ENCODE measurements around the gene IL17REL. TPM values are rescaled to one million over a fixed set of nuclear protein-coding genes. Genes with fewer than 3 reads are reported as not detected.
A peak's percentile ranks its signal among the peaks of the same experiment; 100 is the strongest.
"Not testable (repeated sequence)": the region's sequence is repeated elsewhere in the genome, so short reads cannot be mapped to it uniquely, and the experiment has no call there.

The IL17REL gene
- total RNA-seq, 1 experiment from 2014 or later, result not detected

GRCh38 chr22:49948116-49948957 lies 64.2 kb downstream of the IL17REL start:
- Histone ChIP-seq H3K36me3 (ENCODE audit: control insufficient read depth, insufficient read depth, low read length) (no peaks in the 10 kb centered on the region), H3K9me3 (no peaks in the 10 kb centered on the region), H3K27me3 (replicated peaks; ENCODE audit: control insufficient read depth, insufficient read depth, low read length) (no peaks in the 10 kb centered on the region), H3K4me3 (ENCODE audit: low read depth, low read length) (no peak overlapping the region), H3K4me1 (peaks cover 72% of the 10 kb centered on the region)
- peaks cover 8% of the 10 kb centered on the region for H3K36me3 Mint-ChIP-seq (ENCODE audit: insufficient read depth, unreplicated experiment)
- POLR2A ChIA-PET, result no interaction called here
- H3K9me3 Mint-ChIP-seq (ENCODE audit: unreplicated experiment), result no peaks in the 10 kb centered on the region
- peaks cover 8% of the 10 kb centered on the region for H3K4me1 Mint-ChIP-seq (ENCODE audit: low read depth, unreplicated experiment)
- peak overlapping the region; percentile 77 for H3K27ac Mint-ChIP-seq (ENCODE audit: unreplicated experiment)
- intact Hi-C loops (cut with micrococcal nuclease; ENCODE audit: unreplicated experiment), result no loop called here
- TF ChIP-seq CTCF (IDR thresholded peaks at IDR 0.05; ENCODE audit: insufficient read depth in 1 of 2, low read depth in 1 of 2, low read length in 1 of 2, severe bottlenecking in 1 of 2, unreplicated experiment in 1 of 2), result no peak
- H3K27me3 Mint-ChIP-seq (ENCODE audit: insufficient read depth, unreplicated experiment), result no peaks in the 10 kb centered on the region
- no TSS peak for BruUV-seq (replicated peaks)
- no peak overlapping the region for H3K4me3 Mint-ChIP-seq (ENCODE audit: unreplicated experiment)
- CTCF ChIA-PET, result no interaction called here
- DNase-seq, result no peak

- H3K36me3 Mint-ChIP-seq (ENCODE audit: insufficient read depth, unreplicated experiment), result peaks cover 4% of the 10 kb centered on the region
- POLR2A ChIA-PET, result no interaction called here
- H3K27me3 Mint-ChIP-seq (ENCODE audit: insufficient read depth, unreplicated experiment), result no peaks in the 10 kb centered on the region
- H3K4me3 Mint-ChIP-seq (ENCODE audit: unreplicated experiment), result no peak overlapping the region
- peaks cover 3% of the 10 kb centered on the region for H3K4me1 Mint-ChIP-seq (ENCODE audit: low read depth, unreplicated experiment)
- CTCF ChIA-PET, result interaction anchor here (1.1 kb wide), 2 partner anchors 14 to 83 kb away, joined by 3 read pairs; no protein-coding TSS in a partner anchor
- BruUV-seq (replicated peaks), result no TSS peak
- Histone ChIP-seq H3K27me3 (replicated peaks; ENCODE audit: control insufficient read depth, insufficient read depth, low read length) (no peaks in the 10 kb centered on the region), H3K9me3 (no peaks in the 10 kb centered on the region), H3K4me3 (ENCODE audit: low read depth, low read length) (no peak overlapping the region), H3K36me3 (ENCODE audit: control insufficient read depth, insufficient read depth, low read length) (no peaks in the 10 kb centered on the region), H3K4me1 (peaks cover 61% of the 10 kb centered on the region)
- H3K27ac Mint-ChIP-seq (ENCODE audit: unreplicated experiment), result no peak overlapping the region
- intact Hi-C loops (cut with micrococcal nuclease; ENCODE audit: unreplicated experiment), result no loop called here
- no peaks in the 10 kb centered on the region for H3K9me3 Mint-ChIP-seq (ENCODE audit: unreplicated experiment)
- no peak for TF ChIP-seq CTCF (IDR thresholded peaks at IDR 0.05; ENCODE audit: insufficient read depth in 1 of 2, low read depth in 1 of 2, low read length in 1 of 2, severe bottlenecking in 1 of 2, unreplicated experiment in 1 of 2)
- no peak for DNase-seq
Measured at GRCh38 chr22:49947296-49947622, 65.3 kb downstream of the IL17REL start.

- Mint-ChIP-seq H3K27ac (ENCODE audit: unreplicated experiment) (peak overlapping the region; percentile 32), H3K36me3 (ENCODE audit: insufficient read depth, unreplicated experiment) (no peaks in the 10 kb centered on the region), H3K4me1 (ENCODE audit: low read depth, unreplicated experiment) (no peaks in the 10 kb centered on the region), H3K9me3 (ENCODE audit: unreplicated experiment) (no peaks in the 10 kb centered on the region), H3K27me3 (ENCODE audit: insufficient read depth, unreplicated experiment) (no peaks in the 10 kb centered on the region), H3K4me3 (ENCODE audit: unreplicated experiment) (no peak overlapping the region)
- Histone ChIP-seq H3K4me1 (peaks cover 56% of the 10 kb centered on the region), H3K9me3 (no peaks in the 10 kb centered on the region; the same call in 1 of the 2 replicates), H3K36me3 (ENCODE audit: control insufficient read depth, insufficient read depth, low read length) (no peaks in the 10 kb centered on the region), H3K27me3 (replicated peaks; ENCODE audit: control insufficient read depth, insufficient read depth, low read length) (no peaks in the 10 kb centered on the region), H3K4me3 (ENCODE audit: low read depth, low read length) (no peak overlapping the region)
- CTCF ChIA-PET, result interaction anchor here (0.6 to 1.1 kb wide), 3 partner anchors 10 to 84 kb away, joined by 3 to 4 read pairs (median 3); no protein-coding TSS in a partner anchor
- DNase-seq, result no peak
- intact Hi-C loops (cut with micrococcal nuclease; ENCODE audit: unreplicated experiment), result no loop called here
- BruUV-seq (replicated peaks), result no TSS peak
- POLR2A ChIA-PET, result no interaction called here
- TF ChIP-seq CTCF (IDR thresholded peaks at IDR 0.05; ENCODE audit: insufficient read depth in 1 of 2, low read depth in 1 of 2, low read length in 1 of 2, severe bottlenecking in 1 of 2, unreplicated experiment in 1 of 2), result no peak
Measured at GRCh38 chr22:49946612-49947295, 65.8 kb downstream of the IL17REL start.

DNA sequence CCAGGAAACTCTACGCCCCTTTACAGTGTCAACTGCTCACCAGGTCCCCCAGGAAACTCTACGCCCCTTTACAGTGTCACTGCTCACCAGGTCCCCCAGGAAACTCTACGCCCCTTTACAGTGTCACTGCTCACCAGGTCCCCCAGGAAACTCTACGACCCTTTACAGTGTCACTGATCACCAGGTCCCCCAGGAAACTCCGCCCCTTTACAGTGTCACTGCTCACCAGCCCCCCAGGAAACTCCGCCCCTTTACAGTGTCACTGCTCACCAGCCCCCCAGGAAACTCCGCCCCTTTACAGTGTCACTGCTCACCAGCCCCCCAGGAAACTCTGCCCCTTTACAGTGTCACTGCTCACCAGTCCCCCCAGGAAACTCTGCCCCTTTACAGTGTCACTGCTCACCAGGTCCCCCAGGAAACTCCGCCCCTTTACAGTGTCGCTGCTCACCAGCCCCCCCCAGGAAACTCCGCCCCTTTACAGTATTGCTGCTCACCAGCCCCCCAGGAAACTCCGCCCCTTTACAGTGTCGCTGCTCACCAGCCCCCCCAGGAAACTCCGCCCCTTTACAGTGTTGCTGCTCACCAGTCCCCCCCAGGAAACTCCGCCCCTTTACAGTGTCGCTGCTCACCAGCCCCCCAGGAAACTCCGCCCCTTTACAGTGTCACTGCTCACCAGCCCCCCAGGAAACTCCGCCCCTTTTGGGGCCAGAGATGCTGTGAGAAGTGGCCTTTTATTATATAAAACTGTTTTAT lies 67.3 kb downstream of the IL17REL start:
- H3K4me3 ChIP-seq (ENCODE audit: low read depth, low read length); CTCF ChIA-PET; H3K4me3 Mint-ChIP-seq (ENCODE audit: unreplicated experiment); DNase-seq; POLR2A ChIA-PET; H3K9me3 ChIP-seq; H3K9me3 Mint-ChIP-seq (ENCODE audit: unreplicated experiment); H3K36me3 ChIP-seq (ENCODE audit: control insufficient read depth, insufficient read depth, low read length); H3K36me3 Mint-ChIP-seq (ENCODE audit: insufficient read depth, unreplicated experiment); H3K4me1 Mint-ChIP-seq (ENCODE audit: low read depth, unreplicated experiment); intact Hi-C loops (cut with micrococcal nuclease; ENCODE audit: unreplicated experiment); H3K27me3 Mint-ChIP-seq (ENCODE audit: insufficient read depth, unreplicated experiment); H3K27me3 ChIP-seq (replicated peaks; ENCODE audit: control insufficient read depth, insufficient read depth, low read length); BruUV-seq (replicated peaks): not testable (repeated sequence)
- peak overlapping the region; percentile 42 for H3K27ac Mint-ChIP-seq (ENCODE audit: unreplicated experiment)
- H3K4me1 ChIP-seq, result peaks cover 43% of the 10 kb centered on the region

Data from Caco-2 (cell line).